ENCODE measurements around the gene HPD. TPM values are rescaled to one million over a fixed set of nuclear protein-coding genes. Genes with fewer than 3 reads are reported as not detected.

HPD gene
- polyA plus RNA-seq, 1 of the 3 experiments (the other 2 are of a cell fraction) = 1.9 TPM

DNA sequence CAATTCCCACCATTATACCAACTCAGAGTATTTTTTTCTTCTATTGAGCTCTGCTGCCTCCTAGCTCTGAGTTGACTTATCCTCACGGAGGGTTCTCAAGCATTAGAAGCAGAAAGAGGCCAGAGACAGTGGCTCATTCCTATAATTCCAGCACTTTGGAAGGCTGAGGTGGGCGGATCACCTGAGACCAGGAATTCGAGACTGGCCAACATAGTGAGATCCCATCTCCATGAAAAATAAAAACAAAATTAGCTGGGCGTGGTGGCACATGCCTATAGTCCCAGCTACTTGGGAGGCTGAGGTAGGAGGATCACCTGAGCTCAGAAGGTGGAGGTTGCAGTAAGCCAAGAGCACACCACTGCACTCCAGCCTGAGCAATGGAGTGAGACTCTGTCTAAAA, 21.0 kb downstream of the HPD start:
- ChIA-PET POLR2A (interaction anchor here (0.6 to 1.7 kb wide), 2 partner anchors 10 to 32 kb away, joined by 4 to 15 read pairs; no protein-coding TSS in a partner anchor), CTCF (interaction anchor here (1.0 to 7.6 kb wide), 10 partner anchors 11 to 125 kb away, joined by 3 to 49 read pairs (median 4); partner anchors contain the start of genes PSMD9, RHOF and TMEM120B)
- no peaks in the 10 kb centered on the region for H3K9me3 ChIP-seq
- H3F3A ChIP-seq (replicated peaks; ENCODE audit: insufficient read depth) = peaks cover 16% of the 10 kb centered on the region
- no peak overlapping the region for H3K4me2 ChIP-seq
- no peak overlapping the region for H3K4me3 ChIP-seq (ENCODE audit: low read depth in 2 of 2, low read length in 1 of 2)
- TF ChIP-seq SMC3 (IDR thresholded peaks at IDR 0.05; ENCODE audit: low read depth, low read length) = no peak
- TF ChIP-seq, protein P1, sequence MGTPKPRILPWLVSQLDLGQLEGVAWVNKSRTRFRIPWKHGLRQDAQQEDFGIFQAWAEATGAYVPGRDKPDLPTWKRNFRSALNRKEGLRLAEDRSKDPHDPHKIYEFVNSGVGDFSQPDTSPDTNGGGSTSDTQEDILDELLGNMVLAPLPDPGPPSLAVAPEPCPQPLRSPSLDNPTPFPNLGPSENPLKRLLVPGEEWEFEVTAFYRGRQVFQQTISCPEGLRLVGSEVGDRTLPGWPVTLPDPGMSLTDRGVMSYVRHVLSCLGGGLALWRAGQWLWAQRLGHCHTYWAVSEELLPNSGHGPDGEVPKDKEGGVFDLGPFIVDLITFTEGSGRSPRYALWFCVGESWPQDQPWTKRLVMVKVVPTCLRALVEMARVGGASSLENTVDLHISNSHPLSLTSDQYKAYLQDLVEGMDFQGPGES (IDR thresholded peaks at IDR 0.05; ENCODE audit: low read depth, low read length) = no peak
- no peak for TF ChIP-seq POLR2AphosphoS5 (IDR thresholded peaks at IDR 0.05; ENCODE audit: low read depth, low read length)
- no peak for TF ChIP-seq CTCF (IDR thresholded peaks at IDR 0.05)
- TF ChIP-seq FOXM1 (IDR thresholded peaks at IDR 0.05; ENCODE audit: low read depth) = no peak
- no peak for TF ChIP-seq MXI1 (IDR thresholded peaks at IDR 0.05; ENCODE audit: low read depth, low read length)
- no peak for TF ChIP-seq FOXJ3 (CRISPR knock-in tag; IDR thresholded peaks at IDR 0.05)
- TF ChIP-seq SIN3A (IDR thresholded peaks at IDR 0.05; ENCODE audit: borderline replicate concordance, low read depth, low read length) = no peak
- no peak for TF ChIP-seq GABPA (IDR thresholded peaks at IDR 0.05; ENCODE audit: low read depth)
- TF ChIP-seq, protein P2, sequence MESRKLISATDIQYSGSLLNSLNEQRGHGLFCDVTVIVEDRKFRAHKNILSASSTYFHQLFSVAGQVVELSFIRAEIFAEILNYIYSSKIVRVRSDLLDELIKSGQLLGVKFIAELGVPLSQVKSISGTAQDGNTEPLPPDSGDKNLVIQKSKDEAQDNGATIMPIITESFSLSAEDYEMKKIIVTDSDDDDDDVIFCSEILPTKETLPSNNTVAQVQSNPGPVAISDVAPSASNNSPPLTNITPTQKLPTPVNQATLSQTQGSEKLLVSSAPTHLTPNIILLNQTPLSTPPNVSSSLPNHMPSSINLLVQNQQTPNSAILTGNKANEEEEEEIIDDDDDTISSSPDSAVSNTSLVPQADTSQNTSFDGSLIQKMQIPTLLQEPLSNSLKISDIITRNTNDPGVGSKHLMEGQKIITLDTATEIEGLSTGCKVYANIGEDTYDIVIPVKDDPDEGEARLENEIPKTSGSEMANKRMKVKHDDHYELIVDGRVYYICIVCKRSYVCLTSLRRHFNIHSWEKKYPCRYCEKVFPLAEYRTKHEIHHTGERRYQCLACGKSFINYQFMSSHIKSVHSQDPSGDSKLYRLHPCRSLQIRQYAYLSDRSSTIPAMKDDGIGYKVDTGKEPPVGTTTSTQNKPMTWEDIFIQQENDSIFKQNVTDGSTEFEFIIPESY (IDR thresholded peaks at IDR 0.05; ENCODE audit: borderline replicate concordance, low read depth) = no peak
- no peak for TF ChIP-seq JUND (IDR thresholded peaks at IDR 0.05)
- TF ChIP-seq, protein P3, sequence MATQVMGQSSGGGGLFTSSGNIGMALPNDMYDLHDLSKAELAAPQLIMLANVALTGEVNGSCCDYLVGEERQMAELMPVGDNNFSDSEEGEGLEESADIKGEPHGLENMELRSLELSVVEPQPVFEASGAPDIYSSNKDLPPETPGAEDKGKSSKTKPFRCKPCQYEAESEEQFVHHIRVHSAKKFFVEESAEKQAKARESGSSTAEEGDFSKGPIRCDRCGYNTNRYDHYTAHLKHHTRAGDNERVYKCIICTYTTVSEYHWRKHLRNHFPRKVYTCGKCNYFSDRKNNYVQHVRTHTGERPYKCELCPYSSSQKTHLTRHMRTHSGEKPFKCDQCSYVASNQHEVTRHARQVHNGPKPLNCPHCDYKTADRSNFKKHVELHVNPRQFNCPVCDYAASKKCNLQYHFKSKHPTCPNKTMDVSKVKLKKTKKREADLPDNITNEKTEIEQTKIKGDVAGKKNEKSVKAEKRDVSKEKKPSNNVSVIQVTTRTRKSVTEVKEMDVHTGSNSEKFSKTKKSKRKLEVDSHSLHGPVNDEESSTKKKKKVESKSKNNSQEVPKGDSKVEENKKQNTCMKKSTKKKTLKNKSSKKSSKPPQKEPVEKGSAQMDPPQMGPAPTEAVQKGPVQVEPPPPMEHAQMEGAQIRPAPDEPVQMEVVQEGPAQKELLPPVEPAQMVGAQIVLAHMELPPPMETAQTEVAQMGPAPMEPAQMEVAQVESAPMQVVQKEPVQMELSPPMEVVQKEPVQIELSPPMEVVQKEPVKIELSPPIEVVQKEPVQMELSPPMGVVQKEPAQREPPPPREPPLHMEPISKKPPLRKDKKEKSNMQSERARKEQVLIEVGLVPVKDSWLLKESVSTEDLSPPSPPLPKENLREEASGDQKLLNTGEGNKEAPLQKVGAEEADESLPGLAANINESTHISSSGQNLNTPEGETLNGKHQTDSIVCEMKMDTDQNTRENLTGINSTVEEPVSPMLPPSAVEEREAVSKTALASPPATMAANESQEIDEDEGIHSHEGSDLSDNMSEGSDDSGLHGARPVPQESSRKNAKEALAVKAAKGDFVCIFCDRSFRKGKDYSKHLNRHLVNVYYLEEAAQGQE (IDR thresholded peaks at IDR 0.05; ENCODE audit: low read depth, low read length) = no peak
- TF ChIP-seq USF1 (IDR thresholded peaks at IDR 0.05; ENCODE audit: borderline replicate concordance, low read depth) = no peak
- peaks cover 0 to under 1% of the 10 kb centered on the region in 2 experiments for H3K36me3 ChIP-seq (replicated peaks in 1 of 2; ENCODE audit: control insufficient read depth in 1 of 2, insufficient read depth in 2 of 2, low read length in 1 of 2)
- H3K9ac ChIP-seq = no peak overlapping the region
- no peaks in the 10 kb centered on the region for H4K20me1 ChIP-seq (ENCODE audit: insufficient read depth)
- no peak for DNase-seq
- no peaks in the 10 kb centered on the region for H3K9me2 ChIP-seq
- no peak overlapping the region for H2AFZ ChIP-seq (ENCODE audit: low read depth)
- no peak overlapping the region for H3K27ac ChIP-seq (ENCODE audit: low read depth in 2 of 2, low read length in 1 of 2)
- no peaks in the 10 kb centered on the region; a peak in 1 of 4 replicates for H3K4me1 ChIP-seq (ENCODE audit: control insufficient read depth in 1 of 2, insufficient read depth in 2 of 2, low read depth in 1 of 2, low read length in 1 of 2)
- no peaks in the 10 kb centered on the region for H3K79me2 ChIP-seq (ENCODE audit: insufficient read depth)
- WGBS (ENCODE audit: low lambda C conversion rate) = 75% methylated on average over 4 of the region's 4 CpGs
- no peaks in the 10 kb centered on the region for H3K27me3 ChIP-seq (ENCODE audit: insufficient read depth)
